ENCODE results near the gene LRMDA.

- TF ChIP-seq ZBTB1 (CRISPR knock-in tag; IDR thresholded peaks at IDR 0.05; ENCODE audit: borderline replicate concordance) (no peak), POLR2A (IDR thresholded peaks at IDR 0.05; ENCODE audit: insufficient read depth in 1 of 2, low read depth in 2 of 2, low read length in 2 of 2) (no peak), EP300 (IDR thresholded peaks at IDR 0.05; ENCODE audit: low read depth in 2 of 2, low read length in 2 of 2) (no peak), EP300 (CRISPR knock-in tag; IDR thresholded peaks at IDR 0.05; ENCODE audit: borderline replicate concordance) (no peak), ZNF607 (CRISPR knock-in tag; IDR thresholded peaks at IDR 0.05; ENCODE audit: borderline replicate concordance) (no peak), MAZ (IDR thresholded peaks at IDR 0.05; ENCODE audit: borderline replicate concordance, low read depth, low read length) (no peak), MAZ (CRISPR knock-in tag; IDR thresholded peaks at IDR 0.05; ENCODE audit: low read depth) (no peak), ZFP1 (CRISPR knock-in tag; IDR thresholded peaks at IDR 0.05) (no peak), XBP1 (CRISPR knock-in tag; IDR thresholded peaks at IDR 0.05) (no peak), HNRNPL (IDR thresholded peaks at IDR 0.05; ENCODE audit: low read depth, low read length) (no peak), FOXP1 (IDR thresholded peaks at IDR 0.05) (no peak), FOXP1 (CRISPR knock-in tag; IDR thresholded peaks at IDR 0.05) (no peak), ETV5 (CRISPR knock-in tag; IDR thresholded peaks at IDR 0.05; ENCODE audit: borderline replicate concordance) (no peak), ZNF883 (CRISPR knock-in tag; IDR thresholded peaks at IDR 0.05; ENCODE audit: not compliant biosample characterization) (no peak), HMGXB4 (CRISPR knock-in tag; IDR thresholded peaks at IDR 0.05; ENCODE audit: borderline replicate concordance in 1 of 2, low read depth in 1 of 2) (no peak), TBL1XR1 (IDR thresholded peaks at IDR 0.05; ENCODE audit: borderline replicate concordance, low read length, partially characterized antibody) (no peak)
These were observed 186.2 kb downstream of the LRMDA start for GRCh38 chr10:75617485-75618155.

Data from HepG2 (cell line).